NOMO-1 treated with dmso at 0.1 percent for 144 hours (cell line): ENCODE measurements around the gene BTBD9.

Source experiments
- DNase-seq: peaks from one replicate; lab custom pipeline; 2025; ENCODE audit not compliant: unreplicated experiment; lab: John Stamatoyannopoulos, UW

The BTBD9 gene

DNA sequence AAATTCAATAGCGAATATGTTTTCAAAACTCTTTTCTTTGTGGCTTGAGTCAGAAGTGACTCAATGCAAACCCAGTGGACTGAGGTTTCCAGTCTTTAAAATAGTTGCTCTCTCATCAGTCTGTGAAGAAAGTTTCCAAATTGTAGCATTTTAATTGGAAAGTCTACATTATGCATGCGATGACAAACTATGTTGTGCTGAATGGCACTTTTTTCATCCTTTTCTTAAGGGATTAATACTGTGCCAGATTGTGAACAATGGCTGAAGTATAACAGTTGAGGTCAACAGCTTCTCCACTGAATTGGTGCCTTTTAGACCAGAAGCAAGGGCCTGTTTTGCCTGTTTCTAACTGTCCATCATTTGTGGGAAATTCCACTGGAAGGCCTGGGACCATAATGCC, 377.1 kb downstream of the BTBD9 start:
- no peak for DNase-seq

DNA sequence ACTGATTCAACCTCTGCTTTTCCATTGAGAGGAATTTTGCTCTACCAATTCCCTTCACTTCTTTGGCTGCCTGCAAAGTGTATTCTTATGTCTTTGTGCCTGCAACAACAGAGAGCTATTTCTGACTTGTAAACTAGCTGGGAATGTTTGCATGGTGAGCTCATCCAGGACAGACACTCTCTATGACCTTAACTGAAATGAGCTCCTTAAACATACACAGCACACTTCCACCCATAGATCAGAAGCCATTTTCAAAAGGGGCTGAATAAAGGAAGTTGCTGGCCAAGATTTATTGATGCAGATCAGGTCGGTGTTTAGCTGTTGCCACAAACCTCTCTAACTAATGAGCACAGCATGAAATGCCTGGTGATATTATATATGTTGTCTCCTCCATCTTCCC, 377.7 kb downstream of the BTBD9 start:
- DNase-seq: no peak

DNA sequence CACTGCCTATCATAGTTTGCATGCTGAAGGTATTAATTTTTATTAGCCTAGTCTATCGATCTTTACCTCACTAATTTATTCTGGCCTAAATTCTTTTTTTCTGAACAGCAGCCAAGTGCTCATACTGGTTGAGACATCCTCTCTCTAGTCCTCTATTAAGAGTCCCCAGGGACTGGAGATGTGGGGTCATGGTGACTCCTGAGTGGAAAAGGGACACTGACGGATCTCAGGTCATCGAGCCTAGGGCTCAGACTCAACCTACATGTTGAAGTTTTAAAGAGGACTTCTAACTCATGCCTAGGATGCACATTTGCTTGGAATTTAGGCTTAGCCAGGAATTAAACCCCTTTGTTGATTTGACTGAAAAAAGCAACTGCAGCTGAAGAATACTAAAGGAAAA, 378.1 kb downstream of the BTBD9 start:
- DNase-seq: no peak

DNA sequence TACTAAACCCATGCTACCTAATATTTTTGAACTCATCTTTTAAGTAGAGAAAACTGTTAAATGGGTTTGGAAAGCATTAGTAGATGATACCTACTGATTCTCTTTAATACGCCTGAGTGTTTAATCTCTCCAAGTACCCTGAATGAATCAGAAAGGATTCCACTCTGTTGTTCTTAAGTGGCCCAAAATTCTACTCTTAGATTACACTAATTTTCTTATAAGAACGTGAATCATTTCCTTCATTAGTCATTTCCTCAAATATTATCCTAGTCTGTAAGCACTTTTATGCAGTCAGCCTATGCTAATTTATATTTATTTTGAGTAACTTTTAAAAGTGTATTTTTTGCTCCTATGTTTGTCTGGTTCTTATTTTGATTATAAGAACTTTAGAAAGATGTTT, 380.0 kb downstream of the BTBD9 start:
- DNase-seq: no peak

DNA sequence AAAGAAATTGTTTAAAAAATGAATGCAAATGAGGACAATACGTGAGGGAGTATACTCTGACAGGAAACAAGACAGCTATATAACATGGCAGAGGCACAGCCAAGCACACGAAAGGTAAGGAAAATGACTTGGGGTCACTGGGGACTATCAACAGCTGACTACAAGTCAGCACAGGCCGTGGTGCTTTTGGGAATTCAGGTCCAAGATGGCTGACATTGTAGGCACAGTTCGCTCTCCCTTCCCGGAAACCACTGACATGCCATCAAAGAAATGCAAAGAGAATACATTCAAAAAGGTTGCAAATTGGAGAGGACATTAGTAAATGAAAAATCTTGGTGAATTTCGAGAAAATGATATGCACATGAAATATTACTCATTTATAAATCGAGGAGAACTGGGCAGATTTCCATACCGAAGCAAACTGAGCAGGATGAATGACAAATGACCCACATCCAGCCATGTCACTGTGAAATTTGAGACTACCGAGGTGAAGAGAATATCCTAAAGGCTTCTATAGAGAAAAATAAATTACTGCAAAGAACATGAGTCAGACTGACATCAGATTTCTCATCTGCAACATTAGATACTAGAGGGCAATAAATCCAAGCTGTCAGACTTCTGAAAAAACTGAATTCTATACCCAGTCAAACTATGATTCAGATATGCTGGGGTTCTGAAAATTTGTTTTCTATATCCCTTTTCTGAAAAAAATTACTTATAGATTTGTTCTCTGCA, 391.1 kb downstream of the BTBD9 start:
- no peak for DNase-seq

DNA sequence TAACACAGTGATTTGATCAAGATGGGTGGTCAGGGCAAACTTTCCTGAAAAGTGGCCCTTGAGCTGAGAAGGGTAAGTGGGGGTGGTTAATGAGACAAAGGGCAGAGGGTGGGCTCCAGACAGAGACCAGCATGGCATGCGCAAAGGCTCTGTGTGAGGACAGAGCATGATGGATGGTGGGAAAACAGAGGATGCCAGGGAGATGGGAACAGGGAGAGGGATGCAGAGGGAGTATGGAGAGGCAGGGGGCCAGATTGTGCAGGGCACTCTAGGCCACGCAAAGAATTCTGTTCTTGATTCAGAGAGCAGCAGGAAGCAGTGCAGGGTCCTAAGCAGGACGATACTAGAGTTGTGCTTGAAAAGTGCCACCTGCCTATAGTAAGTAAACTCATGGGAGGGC, 394.4 kb downstream of the BTBD9 start:
- DNase-seq: no peak

DNA sequence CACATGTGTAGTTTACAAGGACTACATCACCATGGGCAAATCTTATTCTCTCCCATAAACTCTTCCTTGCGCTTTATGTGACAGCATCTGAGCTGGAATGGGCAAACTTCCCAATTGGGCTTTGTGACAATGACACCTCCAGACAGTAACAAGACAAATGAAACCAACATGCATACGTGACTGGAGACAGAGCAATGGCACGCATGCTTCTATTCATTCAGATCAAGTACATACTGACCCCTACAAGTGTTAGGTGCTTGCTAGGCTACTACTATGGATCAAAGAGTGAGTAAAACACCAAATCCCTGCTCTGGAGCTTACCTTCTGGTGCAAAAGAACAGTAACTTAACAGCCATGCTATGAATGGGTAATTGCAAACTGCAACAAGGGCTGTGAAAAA, 394.9 kb downstream of the BTBD9 start:
- no peak for DNase-seq

DNA sequence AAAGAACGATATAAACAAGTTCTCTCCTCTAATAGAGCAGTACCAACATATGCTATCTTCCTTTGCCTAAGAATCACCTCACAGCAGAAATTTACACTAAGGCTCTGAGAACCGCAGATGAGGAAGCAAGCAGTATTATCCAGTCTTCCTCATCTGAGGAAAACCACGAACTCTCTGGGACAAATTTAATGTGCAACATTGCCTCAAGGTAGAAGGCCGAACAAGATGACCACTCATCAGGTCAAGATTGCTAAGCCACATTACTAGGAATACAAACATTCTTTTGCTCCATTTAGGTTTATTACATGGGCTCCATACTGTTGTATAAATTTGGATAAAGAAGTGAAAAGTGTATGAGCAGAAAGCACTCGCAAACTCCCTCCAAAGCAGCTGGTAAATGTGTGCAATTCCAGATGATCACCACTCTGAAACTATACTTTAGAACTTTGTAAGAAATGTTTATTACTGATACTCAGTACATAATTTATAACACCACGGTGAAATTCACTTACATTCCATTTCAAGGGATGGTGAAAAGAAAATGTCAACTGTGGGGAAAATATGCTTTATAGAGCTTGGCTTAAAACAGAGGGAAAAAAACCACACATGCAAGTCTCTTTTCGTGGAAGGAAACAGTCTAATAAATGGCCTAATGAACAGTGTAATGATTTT, 398.4 kb downstream of the BTBD9 start:
- no peak for DNase-seq

DNA sequence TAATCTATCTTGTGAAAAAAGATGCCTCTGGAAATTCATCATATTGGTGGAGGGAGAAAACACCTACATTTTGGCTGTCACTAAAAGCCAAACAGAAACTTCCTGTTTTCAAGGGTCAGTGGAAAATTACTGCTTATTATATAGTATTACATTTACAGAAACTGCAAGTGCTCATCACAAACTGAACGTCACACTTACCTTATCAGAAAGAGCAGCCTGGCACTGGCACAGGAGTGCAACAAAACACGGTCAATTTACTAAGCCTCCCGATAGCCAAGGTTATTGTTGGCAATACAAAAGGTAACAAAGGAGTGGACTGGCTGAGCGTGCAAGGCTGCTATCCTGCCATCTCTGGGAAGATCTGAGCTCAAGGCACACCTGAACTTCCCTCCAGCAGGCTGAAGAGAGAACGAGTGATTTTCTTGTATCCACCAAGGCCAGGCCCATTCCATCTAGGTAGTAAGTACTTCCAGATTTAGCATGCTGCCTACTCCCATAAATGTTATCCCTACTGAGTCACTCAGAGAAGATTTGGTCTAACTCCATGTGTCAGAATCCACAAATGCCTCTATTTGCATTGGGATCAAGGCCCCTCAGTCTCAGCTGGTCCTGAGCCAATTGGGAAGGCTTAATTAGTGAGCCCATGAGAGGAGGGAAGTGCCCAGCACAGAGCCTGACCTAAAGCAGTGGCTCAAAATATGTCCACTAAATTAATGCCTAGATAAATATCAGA, 399.8 kb downstream of the BTBD9 start:
- DNase-seq: no peak

DNA sequence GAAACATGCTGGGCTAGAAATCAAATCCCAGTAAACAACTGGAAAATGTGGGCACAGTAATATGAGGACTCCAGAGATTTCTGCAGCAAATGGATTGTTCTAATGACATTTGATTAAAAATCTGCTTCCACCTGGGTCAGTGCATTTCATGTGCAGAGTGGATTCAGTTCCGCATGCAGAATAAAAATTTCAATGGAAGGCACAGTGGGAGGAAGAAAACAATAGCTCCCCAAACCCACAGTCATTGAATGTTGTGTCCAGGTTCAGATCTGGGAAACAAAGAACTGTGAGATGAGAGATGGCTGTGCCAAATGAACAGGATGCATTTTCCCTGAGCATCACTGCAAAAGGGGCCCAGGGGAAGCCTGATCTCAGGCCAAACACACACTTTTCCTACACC, 403.1 kb downstream of the BTBD9 start:
- no peak for DNase-seq

DNA sequence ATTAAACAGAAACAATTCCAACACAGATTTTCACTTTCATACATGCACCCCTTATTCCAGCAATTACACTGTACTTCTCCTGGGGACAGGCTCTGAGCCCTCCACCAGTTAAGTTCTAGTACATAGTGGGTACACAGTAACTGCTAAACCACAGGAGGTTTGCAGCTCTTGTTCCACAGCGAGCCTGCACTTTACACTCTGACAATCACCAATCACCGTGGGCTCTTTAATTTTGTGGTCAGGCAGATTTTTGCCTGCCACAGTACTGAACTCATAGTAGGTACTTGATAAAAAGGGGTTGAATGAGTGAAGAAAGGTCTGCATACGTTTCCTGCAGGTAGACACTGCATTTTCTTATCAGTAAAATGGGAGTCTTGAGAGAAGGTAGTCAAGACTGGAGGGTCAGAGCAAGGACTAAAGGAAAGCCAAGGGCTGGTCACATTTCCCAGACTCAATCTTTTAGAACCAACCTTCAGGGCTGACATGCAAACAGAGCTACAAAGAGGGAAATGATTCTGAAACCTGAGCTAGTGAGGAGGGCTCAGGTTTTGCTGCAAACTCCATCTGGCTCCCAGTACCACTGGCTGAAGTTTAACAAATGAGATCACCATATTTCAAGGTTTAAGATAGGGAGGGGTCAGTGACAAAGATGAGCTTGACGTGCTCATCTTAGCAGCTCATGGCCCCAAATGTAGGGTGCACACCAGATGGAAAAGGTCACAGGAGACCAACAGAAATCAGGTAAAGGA, 404.6 kb downstream of the BTBD9 start:
- no peak for DNase-seq

DNA sequence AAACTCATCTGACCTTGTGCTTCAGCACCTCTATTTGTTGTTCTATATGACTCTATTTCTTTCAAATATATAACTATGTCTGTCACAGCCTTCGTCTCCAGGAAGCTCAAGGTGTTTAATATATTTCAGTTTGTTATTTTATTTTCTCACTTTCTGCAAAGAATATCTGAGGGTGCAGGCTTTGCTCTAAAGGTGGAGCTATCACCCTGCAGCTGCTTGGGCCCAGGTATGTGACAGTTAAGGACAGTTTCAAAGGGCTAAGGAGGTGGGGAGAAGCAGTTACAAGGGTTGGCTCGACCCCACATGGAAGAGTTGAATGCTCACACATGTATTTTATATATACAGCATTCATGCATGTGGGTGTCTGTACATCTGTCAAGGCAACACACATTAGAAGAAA, 405.6 kb downstream of the BTBD9 start:
- no peak for DNase-seq

DNA sequence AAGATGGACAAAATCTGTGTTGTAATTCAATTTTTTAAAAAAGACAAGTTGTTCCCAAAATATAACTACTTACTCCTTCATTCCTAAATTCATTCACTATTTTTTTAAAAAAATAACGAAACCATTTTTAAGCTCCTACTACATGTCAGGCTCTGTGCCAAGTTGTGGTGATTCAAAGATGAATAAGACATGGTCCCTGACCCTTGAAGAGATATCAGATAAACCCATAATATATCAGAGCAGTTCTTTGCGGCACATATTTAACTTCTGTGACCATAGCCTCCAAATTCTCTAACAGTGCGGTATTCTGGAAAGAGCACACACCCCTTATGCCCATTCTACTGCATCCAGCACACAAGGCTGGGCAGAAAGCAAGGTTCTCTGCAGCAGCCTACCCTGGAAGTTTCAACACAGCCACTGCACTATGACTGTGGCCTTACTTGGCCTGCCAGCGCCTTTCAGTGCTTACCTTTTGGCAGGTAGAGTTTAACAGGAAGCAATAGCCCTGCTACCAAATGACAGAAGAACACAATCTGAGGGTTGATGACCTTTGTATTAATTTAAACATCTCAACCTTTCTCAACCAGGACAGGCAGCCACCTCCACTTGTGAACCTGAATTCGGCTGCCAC, 406.5 kb downstream of the BTBD9 start:
- no peak for DNase-seq

DNA sequence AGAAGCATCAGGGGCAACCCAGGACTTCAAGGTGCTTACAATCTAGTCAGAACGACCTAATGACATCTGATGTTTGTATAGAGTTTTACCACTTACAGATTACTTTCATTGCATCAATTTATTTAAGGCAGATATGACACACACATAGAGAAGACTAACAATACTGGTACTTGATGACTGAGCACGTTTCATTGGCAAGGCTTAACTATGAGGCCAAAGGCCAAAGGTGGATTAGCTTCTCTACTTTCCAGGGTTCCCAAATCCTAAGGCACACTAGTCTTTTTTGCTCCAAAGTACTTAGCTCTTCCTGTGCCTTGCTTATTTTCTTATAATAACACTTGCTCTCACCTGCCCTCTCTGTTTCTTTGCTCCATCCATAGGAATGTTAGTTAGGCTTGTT, 414.0 kb downstream of the BTBD9 start:
- DNase-seq: no peak

DNA sequence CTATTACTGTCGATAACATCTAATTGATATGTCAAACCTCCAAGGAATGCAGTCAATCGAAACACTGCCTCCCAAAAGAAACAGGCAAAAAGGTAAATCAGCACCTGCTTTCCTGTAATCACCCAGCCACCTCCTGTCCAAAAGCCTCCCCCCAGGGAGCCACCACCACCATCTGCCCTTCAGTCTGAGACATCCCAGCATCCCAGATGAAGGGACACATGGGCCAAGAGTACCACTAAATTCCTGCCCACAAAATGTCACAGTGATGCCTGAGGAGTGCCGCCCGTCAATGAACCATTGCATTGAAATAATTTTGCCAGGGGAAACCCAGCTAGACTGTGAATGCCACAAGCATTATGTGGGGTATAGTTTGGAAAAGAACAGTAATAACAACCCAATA, 418.5 kb downstream of the BTBD9 start:
- DNase-seq: no peak

DNA sequence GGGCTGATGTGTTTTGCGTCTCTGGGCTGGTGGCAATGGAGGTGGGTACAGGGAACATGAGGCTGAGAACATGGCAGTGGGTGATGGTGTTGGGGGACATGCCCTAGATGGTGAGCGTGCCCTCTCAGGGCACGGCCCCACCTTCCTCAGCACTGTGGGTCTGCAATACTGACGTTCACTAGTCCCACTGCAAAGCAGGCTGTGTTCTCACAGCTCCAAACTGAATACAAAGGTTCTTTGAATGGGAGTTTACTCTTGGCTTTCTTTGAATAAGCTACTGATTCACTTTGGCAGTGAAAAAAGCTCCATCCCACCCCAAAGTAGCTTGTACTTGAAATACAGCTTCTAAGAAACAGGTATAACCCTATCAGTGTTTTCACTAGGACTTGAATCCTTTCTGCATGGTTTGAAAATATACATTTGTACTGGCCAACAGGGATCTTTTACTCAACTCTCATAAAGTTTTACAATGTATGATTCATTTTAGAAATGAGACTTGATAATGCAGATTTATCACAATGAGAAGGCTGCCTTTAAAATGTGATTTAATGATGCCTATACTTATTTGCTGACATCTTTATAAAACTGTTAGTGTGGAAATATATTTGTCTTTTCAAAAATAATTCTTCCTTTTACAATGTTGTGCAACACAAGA, 419.5 kb downstream of the BTBD9 start:
- no peak for DNase-seq

DNA sequence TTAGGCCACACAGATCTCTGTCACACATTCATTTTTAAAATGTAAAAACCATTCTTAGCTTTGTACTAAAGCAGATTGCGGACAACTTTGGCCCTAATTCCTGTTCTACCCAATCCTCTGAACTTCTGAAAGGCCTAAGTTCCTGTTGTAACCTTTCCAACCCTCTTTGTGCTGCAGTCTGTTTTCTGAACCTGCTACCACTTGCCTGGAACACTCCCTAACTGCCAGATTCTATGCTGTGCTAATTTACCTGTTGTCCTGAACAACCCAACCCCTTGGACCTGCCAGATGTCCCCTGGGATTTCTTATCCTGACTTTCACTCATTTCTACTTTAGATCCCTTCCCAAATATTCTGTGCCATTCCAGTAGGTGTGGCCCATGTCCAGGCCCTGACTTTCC, 421.5 kb downstream of the BTBD9 start:
- DNase-seq: no peak

DNA sequence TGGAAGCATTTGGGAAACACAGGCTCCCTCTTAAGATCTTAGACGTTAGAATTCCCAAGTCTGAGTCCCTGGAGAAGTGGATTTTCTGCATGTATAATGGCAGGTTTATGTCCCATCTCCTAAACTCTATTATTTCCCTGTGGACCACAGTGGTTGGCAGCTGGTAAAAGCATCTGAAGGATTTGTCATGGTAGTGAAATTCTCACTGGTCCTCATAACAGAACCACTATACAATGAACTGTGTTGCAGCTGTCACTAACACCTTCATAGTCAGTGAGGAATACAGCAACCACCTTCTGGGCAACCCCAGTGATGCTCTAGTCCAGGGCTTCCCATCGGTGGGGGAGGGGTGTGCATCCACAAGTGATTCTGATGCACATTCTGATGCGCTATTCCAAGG, 423.3 kb downstream of the BTBD9 start:
- no peak for DNase-seq

DNA sequence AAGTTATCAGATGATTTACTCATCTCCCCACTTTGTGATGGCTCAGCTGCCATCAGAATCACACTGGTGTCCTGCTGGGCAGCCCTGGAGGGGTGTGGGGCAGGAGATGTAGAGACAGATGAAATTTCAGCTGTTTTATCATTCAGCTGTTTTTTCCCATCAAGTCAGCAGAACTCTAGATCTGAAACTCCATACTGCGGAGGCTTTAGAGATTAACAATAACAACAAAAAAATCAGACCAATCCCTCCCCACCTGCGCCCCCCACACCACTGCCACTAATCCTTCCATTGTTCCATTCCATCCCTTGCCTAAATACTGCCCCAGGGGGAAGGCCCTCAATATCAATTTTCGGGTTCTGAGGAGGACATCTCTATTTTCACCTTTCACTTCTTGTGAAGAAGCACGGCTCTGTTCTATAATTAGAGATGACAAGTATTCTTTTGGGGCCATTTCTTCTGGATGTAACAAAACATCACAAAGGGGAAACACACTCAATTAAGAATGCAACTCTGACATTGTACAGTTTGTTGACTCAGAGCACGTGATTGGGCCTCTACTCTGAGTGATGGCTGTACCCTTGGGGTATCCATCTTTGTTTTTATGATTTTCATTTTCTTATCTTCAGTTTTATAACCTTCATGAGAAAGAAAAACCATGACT, 423.9 kb downstream of the BTBD9 start:
- no peak for DNase-seq

DNA sequence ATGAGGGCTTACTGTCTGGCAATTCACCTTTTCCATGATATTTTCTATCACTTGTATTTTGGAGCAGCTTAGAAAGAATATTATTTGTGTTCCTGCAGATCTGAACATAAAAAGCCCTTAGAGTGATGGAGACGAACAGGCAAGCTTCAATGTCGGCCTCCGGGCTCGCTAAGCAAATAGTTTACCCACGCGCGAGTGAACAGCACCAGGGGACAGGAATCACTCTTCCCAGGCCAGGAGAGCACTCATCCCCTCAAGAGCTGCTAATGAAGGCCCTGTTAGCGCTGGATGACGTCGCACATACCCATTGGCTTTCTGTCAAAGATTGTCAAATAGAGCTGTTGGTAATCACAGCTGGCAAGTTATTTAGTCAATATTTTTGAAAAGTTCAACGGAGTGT, 424.5 kb downstream of the BTBD9 start:
- DNase-seq: no peak
